Loucy (cell line): Measurements from ENCODE around the gene OPN1MW3.

Experiments
- EZH2phosphoT487 ChIP-seq: fragments of 200-600 bp; IDR thresholded peaks from 2 replicates; pipeline ENCODE4 v1.6.1; 2018; ENCODE audit warnings: antibody characterized with exemption, mild to moderate bottlenecking, moderate library complexity, borderline replicate concordance
- TF ChIP-seq, protein P1 (sequence below): fragments of 200-600 bp; sonication (generic); conservative IDR thresholded peaks from 2 replicates; pipeline ENCODE4 v1.5.1; 2014; ENCODE audit warnings: mild to moderate bottlenecking, antibody characterized with exemption, low read length

- TF ChIP-seq, protein P1, sequence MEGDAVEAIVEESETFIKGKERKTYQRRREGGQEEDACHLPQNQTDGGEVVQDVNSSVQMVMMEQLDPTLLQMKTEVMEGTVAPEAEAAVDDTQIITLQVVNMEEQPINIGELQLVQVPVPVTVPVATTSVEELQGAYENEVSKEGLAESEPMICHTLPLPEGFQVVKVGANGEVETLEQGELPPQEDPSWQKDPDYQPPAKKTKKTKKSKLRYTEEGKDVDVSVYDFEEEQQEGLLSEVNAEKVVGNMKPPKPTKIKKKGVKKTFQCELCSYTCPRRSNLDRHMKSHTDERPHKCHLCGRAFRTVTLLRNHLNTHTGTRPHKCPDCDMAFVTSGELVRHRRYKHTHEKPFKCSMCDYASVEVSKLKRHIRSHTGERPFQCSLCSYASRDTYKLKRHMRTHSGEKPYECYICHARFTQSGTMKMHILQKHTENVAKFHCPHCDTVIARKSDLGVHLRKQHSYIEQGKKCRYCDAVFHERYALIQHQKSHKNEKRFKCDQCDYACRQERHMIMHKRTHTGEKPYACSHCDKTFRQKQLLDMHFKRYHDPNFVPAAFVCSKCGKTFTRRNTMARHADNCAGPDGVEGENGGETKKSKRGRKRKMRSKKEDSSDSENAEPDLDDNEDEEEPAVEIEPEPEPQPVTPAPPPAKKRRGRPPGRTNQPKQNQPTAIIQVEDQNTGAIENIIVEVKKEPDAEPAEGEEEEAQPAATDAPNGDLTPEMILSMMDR: no peak
- no peak for TF ChIP-seq EZH2phosphoT487
These were observed 54.7 kb downstream of the OPN1MW3 start for GRCh38 chrX:154312116-154312515.
